SK-N-SH (cell line): ENCODE results near the gene LSM10. TPM values are rescaled to one million over a fixed set of nuclear protein-coding genes. Genes with fewer than 3 reads are reported as not detected.

Source experiments
- CTCF ChIA-PET: fragments of 300-600, 350-600 bp; formaldehyde crosslinking; extraction: SDS; loops from one replicate; lab custom pipeline; 2021; lab: Yijun Ruan, JAX
- POLR2A ChIA-PET: fragments of 350-600 bp; sonication (Branson Sonifier 250); formaldehyde crosslinking; extraction: SDS; loops from one replicate; lab custom pipeline; 2020; ENCODE audit warnings: antibody characterized with exemption, inconsistent platforms; lab: Yijun Ruan, JAX
- DNase-seq: peaks from one replicate; pipeline ENCODE4 v3.0.0; 2012
- H2AFZ ChIP-seq: fragments of 200-600 bp; sonication (generic); 2 replicates; pipeline ENCODE4 v1.8.1; 2016; ENCODE audit warnings: antibody characterized with exemption, mild to moderate bottlenecking, low read depth
- H3F3A ChIP-seq: fragments of 200-600 bp; sonication (generic); replicated peaks from 2 replicates; pipeline ENCODE3; 2016; ENCODE audit warnings: antibody characterized with exemption, mild to moderate bottlenecking; ENCODE audit not compliant: insufficient read depth
- H3K27ac ChIP-seq, 2 experiments: fragments of 200-500 bp in 1 of 2; fragments of 200-600 bp in 1 of 2; sonication (Bioruptor generic) in 1 of 2; sonication (generic), shearing (Covaris generic) in 1 of 2; 2 replicates each; pipeline versions ENCODE4 v1.5.1 to v1.6.1; 2014 to 2016; ENCODE audit warnings: low read depth in 2 of 2, inconsistent platforms in 1 of 2, low read length in 1 of 2, mild to moderate bottlenecking in 1 of 2, mixed read lengths in 1 of 2
- H3K27me3 ChIP-seq: fragments of 200-600 bp; sonication (generic), shearing (Covaris generic); 2 replicates; pipeline ENCODE4 v1.6.1; 2016; ENCODE audit warnings: mixed run types; ENCODE audit not compliant: insufficient read depth
- H3K36me3 ChIP-seq, 2 experiments: fragments of 200-500 bp in 1 of 2; fragments of 200-600 bp in 1 of 2; sonication (Bioruptor generic) in 1 of 2; sonication (generic) in 1 of 2; replicated peaks in 1 of 2; 2 replicates each; pipeline versions ENCODE3 to v1.5.1; 2014 to 2016; ENCODE audit warnings: low read length in 1 of 2, mild to moderate bottlenecking in 1 of 2; ENCODE audit not compliant: insufficient read depth in 2 of 2, control insufficient read depth in 1 of 2
- H3K4me1 ChIP-seq, 2 experiments: fragments of 200-500 bp in 1 of 2; fragments of 200-600 bp in 1 of 2; sonication (Bioruptor generic) in 1 of 2; sonication (generic), shearing (Covaris generic) in 1 of 2; 2 replicates each; pipeline versions ENCODE4 v1.5.1 to v1.6.1; 2014 to 2016; ENCODE audit warnings: low read depth in 1 of 2, low read length in 1 of 2, mixed run types in 1 of 2; ENCODE audit not compliant: insufficient read depth in 2 of 2, control insufficient read depth in 1 of 2
- H3K4me2 ChIP-seq: fragments of 200-600 bp; sonication (generic), shearing (Covaris generic); 2 replicates; pipeline ENCODE4 v1.6.1; 2017; ENCODE audit warnings: mixed run types
- H3K4me3 ChIP-seq, 2 experiments: fragments of 200-500 bp in 1 of 2; fragments of 200-600 bp in 1 of 2; sonication (Bioruptor generic) in 1 of 2; sonication (generic), shearing (Covaris generic) in 1 of 2; 2 replicates each; pipeline versions ENCODE4 v1.5.1 to v1.8.1; 2014 to 2016; ENCODE audit warnings: low read depth in 2 of 2, inconsistent platforms in 1 of 2, low read length in 1 of 2, mild to moderate bottlenecking in 1 of 2, mixed read lengths in 1 of 2, moderate library complexity in 1 of 2
- H3K79me2 ChIP-seq: fragments of 200-600 bp; sonication (generic); 2 replicates; pipeline ENCODE4 v1.8.1; 2017; ENCODE audit warnings: mild to moderate bottlenecking; ENCODE audit not compliant: insufficient read depth
- H3K9ac ChIP-seq: fragments of 200-600 bp; sonication (generic); 2 replicates; pipeline ENCODE4 v1.6.1; 2017; ENCODE audit warnings: mixed run types
- H3K9me2 ChIP-seq: fragments of 200-600 bp; sonication (generic); 2 replicates; pipeline ENCODE4 v1.6.1; 2017; ENCODE audit warnings: mixed run types
- H3K9me3 ChIP-seq: fragments of 200-600 bp; sonication (generic); 2 replicates; pipeline ENCODE4 v1.6.1; 2017; ENCODE audit warnings: mixed run types, mild to moderate bottlenecking, moderate library complexity
- H4K20me1 ChIP-seq: fragments of 200-600 bp; sonication (generic); 2 replicates; pipeline ENCODE4 v1.6.1; 2017; ENCODE audit warnings: mild to moderate bottlenecking, mixed run types; ENCODE audit not compliant: insufficient read depth
- CHD2 ChIP-seq: fragments of 150-350 bp; IDR thresholded peaks from 2 replicates; pipeline ENCODE4 v1.6.1; 2018; ENCODE audit warnings: low read length; ENCODE audit not compliant: partially characterized antibody
- ELF1 ChIP-seq: IDR thresholded peaks from 2 replicates; pipeline ENCODE4 v1.4.0; 2012
- EP300 ChIP-seq, 2 experiments: IDR thresholded peaks; 2 replicates each; pipeline versions ENCODE4 v1.4.0 to v1.6.1; 2012; ENCODE audit warnings: borderline replicate concordance in 1 of 2, low read depth in 1 of 2, low read length in 1 of 2
- EZH2phosphoT487 ChIP-seq: fragments of 200-600 bp; sonication (generic); IDR thresholded peaks from 2 replicates; pipeline ENCODE4 v1.6.1; 2017; ENCODE audit warnings: low read depth, mixed run types, mild to moderate bottlenecking, antibody characterized with exemption, moderate library complexity, borderline replicate concordance
- FOXJ3 ChIP-seq: sonication (generic); formaldehyde crosslinking; IDR thresholded peaks from 2 replicates; pipeline ENCODE4 v1.5.1; 2020; ENCODE audit warnings: mild to moderate bottlenecking, missing genetic modification reagents
- GATA2 ChIP-seq: sonication (generic); formaldehyde crosslinking; IDR thresholded peaks from 2 replicates; pipeline ENCODE4 v1.5.0; 2020; ENCODE audit warnings: mild to moderate bottlenecking, missing genetic modification reagents
- JUND ChIP-seq: IDR thresholded peaks from 2 replicates; pipeline ENCODE4 v1.4.0; 2012
- NFIC ChIP-seq: IDR thresholded peaks from 2 replicates; pipeline ENCODE4 v1.4.0; 2012; ENCODE audit warnings: borderline replicate concordance
- RAD21 ChIP-seq: IDR thresholded peaks from 2 replicates; pipeline ENCODE4 v1.6.1; 2012; ENCODE audit warnings: mild to moderate bottlenecking, low read length
- SIN3A ChIP-seq: IDR thresholded peaks from 2 replicates; pipeline ENCODE4 v1.6.1; 2012; ENCODE audit warnings: low read depth, mild to moderate bottlenecking, low read length, moderate library complexity, borderline replicate concordance
- TAF1 ChIP-seq: IDR thresholded peaks from 2 replicates; pipeline ENCODE4 v1.6.1; 2012; ENCODE audit warnings: low read depth, mild to moderate bottlenecking, low read length, moderate library complexity, borderline replicate concordance
- TCF12 ChIP-seq: IDR thresholded peaks from 2 replicates; pipeline ENCODE4 v1.4.0; 2012
- YY1 ChIP-seq: IDR thresholded peaks from 2 replicates; pipeline ENCODE4 v1.4.0; 2012; ENCODE audit warnings: low read depth, mild to moderate bottlenecking
- WGBS: methylation state at CpG from one replicate; pipeline ENCODE4 v1.1.6; 2017; ENCODE audit warnings: low lambda C conversion rate; 5-methylcytosine and 5-hydroxymethylcytosine counted together
- polyA plus RNA-seq, 3 experiments: library from polyadenylated mRNA; depleted of rRNA; stranded (reverse); fragments of >200 nt; gene quantifications; 2 replicates each; pipeline ENCODE4 v1.2.3, GENCODE V29; 2012
- TF ChIP-seq, protein P1 (sequence below): IDR thresholded peaks from 2 replicates; pipeline ENCODE4 v1.4.0; 2012; ENCODE audit warnings: low read depth, borderline replicate concordance
- TF ChIP-seq, protein P2 (sequence below): fragments of 150-350 bp; IDR thresholded peaks from 2 replicates; pipeline ENCODE4 v1.6.1; 2016; ENCODE audit warnings: mild to moderate bottlenecking, low read depth, low read length
- TF ChIP-seq, protein P3 (sequence below): IDR thresholded peaks from 2 replicates; pipeline ENCODE4 v1.6.1; 2012; ENCODE audit warnings: mild to moderate bottlenecking, low read depth, low read length, moderate library complexity

Gene LSM10
- polyA plus RNA-seq, 1 of the 3 experiments (the other 2 are of a cell fraction) = 96.8 TPM

DNA sequence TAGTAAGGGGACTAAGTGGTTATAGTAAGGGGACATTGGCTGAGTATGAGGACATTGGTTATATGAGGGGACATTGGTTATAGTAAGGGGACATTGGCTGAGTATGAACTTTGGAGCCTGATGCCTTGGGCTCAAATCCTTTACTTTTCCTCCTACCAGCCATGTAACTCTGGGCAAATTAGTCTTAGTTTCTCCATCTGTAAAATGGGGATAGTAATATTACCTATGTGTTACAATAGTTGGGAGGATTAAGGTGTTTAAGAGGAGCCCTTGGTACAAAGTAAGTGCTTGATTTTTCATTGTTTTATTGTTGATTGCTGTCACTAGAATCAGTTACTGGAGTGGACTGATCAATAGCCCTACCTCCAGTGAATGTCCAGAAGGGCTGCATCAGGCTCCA lies 49.7 kb upstream of the LSM10 start:
- H3K9ac ChIP-seq = no peak overlapping the region
- POLR2A ChIA-PET = no interaction called here

DNA sequence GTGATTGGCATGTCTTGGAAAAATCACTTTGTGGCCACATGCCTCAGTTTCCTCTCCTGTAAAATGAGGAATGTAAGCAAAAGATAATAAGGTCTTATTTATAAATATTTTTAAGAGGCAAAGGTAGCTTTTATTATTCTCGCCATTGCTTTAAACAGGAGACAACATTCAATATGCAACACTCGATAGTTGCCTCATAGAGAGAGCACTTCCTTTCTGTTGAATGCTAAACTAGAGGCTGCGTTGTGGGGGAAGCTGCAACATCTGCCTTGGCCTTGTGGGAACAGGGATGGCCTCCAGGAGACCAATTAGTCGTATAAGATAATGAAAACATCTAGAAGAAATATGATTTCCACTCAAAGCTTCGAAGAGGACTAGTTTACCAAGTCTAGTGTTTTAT lies 49.0 kb upstream of the LSM10 start:
- Histone ChIP-seq H3K4me2 (no peak overlapping the region), H3K9ac (no peak overlapping the region), H3K27ac (no peak overlapping the region), H3K9me3 (no peaks in the 10 kb centered on the region), H3F3A (peaks cover 4% of the 10 kb centered on the region), H3K27me3 (no peaks in the 10 kb centered on the region), H2AFZ (no peak overlapping the region)
- POLR2A ChIA-PET = no interaction called here
- no peak for DNase-seq
- WGBS = 81% methylated on average over 5 of the region's 5 CpGs
- TF ChIP-seq, protein P1, sequence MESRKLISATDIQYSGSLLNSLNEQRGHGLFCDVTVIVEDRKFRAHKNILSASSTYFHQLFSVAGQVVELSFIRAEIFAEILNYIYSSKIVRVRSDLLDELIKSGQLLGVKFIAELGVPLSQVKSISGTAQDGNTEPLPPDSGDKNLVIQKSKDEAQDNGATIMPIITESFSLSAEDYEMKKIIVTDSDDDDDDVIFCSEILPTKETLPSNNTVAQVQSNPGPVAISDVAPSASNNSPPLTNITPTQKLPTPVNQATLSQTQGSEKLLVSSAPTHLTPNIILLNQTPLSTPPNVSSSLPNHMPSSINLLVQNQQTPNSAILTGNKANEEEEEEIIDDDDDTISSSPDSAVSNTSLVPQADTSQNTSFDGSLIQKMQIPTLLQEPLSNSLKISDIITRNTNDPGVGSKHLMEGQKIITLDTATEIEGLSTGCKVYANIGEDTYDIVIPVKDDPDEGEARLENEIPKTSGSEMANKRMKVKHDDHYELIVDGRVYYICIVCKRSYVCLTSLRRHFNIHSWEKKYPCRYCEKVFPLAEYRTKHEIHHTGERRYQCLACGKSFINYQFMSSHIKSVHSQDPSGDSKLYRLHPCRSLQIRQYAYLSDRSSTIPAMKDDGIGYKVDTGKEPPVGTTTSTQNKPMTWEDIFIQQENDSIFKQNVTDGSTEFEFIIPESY = no peak
- no peak for TF ChIP-seq EP300 (IDR thresholded peaks at IDR 0.05; ENCODE audit: borderline replicate concordance in 1 of 2, low read depth in 1 of 2, low read length in 1 of 2)
- no peak for TF ChIP-seq TAF1
- TF ChIP-seq SIN3A = no peak
- no peak for TF ChIP-seq GATA2 (CRISPR knock-in tag)
- TF ChIP-seq TCF12 = no peak
- no peak for TF ChIP-seq ELF1
- TF ChIP-seq EZH2phosphoT487 = no peak
- no peak for TF ChIP-seq FOXJ3 (CRISPR knock-in tag)
- TF ChIP-seq, protein P2, sequence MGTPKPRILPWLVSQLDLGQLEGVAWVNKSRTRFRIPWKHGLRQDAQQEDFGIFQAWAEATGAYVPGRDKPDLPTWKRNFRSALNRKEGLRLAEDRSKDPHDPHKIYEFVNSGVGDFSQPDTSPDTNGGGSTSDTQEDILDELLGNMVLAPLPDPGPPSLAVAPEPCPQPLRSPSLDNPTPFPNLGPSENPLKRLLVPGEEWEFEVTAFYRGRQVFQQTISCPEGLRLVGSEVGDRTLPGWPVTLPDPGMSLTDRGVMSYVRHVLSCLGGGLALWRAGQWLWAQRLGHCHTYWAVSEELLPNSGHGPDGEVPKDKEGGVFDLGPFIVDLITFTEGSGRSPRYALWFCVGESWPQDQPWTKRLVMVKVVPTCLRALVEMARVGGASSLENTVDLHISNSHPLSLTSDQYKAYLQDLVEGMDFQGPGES = no peak
- no peak for TF ChIP-seq NFIC
- TF ChIP-seq YY1 = no peak
- TF ChIP-seq JUND = no peak
- no peak for TF ChIP-seq CHD2
- no peak for TF ChIP-seq RAD21
- TF ChIP-seq, protein P3, sequence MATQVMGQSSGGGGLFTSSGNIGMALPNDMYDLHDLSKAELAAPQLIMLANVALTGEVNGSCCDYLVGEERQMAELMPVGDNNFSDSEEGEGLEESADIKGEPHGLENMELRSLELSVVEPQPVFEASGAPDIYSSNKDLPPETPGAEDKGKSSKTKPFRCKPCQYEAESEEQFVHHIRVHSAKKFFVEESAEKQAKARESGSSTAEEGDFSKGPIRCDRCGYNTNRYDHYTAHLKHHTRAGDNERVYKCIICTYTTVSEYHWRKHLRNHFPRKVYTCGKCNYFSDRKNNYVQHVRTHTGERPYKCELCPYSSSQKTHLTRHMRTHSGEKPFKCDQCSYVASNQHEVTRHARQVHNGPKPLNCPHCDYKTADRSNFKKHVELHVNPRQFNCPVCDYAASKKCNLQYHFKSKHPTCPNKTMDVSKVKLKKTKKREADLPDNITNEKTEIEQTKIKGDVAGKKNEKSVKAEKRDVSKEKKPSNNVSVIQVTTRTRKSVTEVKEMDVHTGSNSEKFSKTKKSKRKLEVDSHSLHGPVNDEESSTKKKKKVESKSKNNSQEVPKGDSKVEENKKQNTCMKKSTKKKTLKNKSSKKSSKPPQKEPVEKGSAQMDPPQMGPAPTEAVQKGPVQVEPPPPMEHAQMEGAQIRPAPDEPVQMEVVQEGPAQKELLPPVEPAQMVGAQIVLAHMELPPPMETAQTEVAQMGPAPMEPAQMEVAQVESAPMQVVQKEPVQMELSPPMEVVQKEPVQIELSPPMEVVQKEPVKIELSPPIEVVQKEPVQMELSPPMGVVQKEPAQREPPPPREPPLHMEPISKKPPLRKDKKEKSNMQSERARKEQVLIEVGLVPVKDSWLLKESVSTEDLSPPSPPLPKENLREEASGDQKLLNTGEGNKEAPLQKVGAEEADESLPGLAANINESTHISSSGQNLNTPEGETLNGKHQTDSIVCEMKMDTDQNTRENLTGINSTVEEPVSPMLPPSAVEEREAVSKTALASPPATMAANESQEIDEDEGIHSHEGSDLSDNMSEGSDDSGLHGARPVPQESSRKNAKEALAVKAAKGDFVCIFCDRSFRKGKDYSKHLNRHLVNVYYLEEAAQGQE = no peak
- TF ChIP-seq, all 33 proteins: peak for 0
- Histone ChIP-seq H3K79me2 (peaks cover 7% of the 10 kb centered on the region), H4K20me1 (no peaks in the 10 kb centered on the region), H3K9me2 (no peaks in the 10 kb centered on the region), H3K4me3 (no peak overlapping the region; a peak in 1 of 4 replicates), H3K4me1 (peaks cover 0 to 8% of the 10 kb centered on the region in 2 experiments; a peak in 1 of 4 replicates), H3K36me3 (peaks cover 0 to 4% of the 10 kb centered on the region in 2 experiments)
- CTCF ChIA-PET = interaction anchor here (1.0 to 1.2 kb wide), 3 partner anchors 10 to 77 kb away, joined by 3 to 4 read pairs (median 3); no protein-coding TSS in a partner anchor

More for the DNA sequence above, 49.7 kb upstream of the LSM10 start:
- no peak overlapping the region for H3K27ac ChIP-seq
- H3K79me2 ChIP-seq = peaks cover 7% of the 10 kb centered on the region
- peaks cover 0 to 4% of the 10 kb centered on the region in 2 experiments for H3K36me3 ChIP-seq
- no peak for DNase-seq
- no peaks in the 10 kb centered on the region for H3K27me3 ChIP-seq
- H2AFZ ChIP-seq = no peak overlapping the region
- CTCF ChIA-PET = no interaction called here
- no peak overlapping the region for H3K4me2 ChIP-seq
- TF ChIP-seq GATA2 (CRISPR knock-in tag) (no peak), YY1 (no peak)
- no peaks in the 10 kb centered on the region for H4K20me1 ChIP-seq
- no peaks in the 10 kb centered on the region for H3K9me3 ChIP-seq
- no peak overlapping the region for H3K4me3 ChIP-seq
- H3F3A ChIP-seq = peaks cover 4% of the 10 kb centered on the region
- H3K4me1 ChIP-seq = peaks cover 0 to 8% of the 10 kb centered on the region in 2 experiments; a peak in 1 of 4 replicates
- no peaks in the 10 kb centered on the region for H3K9me2 ChIP-seq
